Mesodermal cell (in vitro differentiated cells): ENCODE results near the gene PWWP2B.

Source experiments
- H3K27ac ChIP-seq: 2 replicates; pipeline ENCODE4 v1.7.0; 2013; ENCODE audit warnings: mild to moderate bottlenecking, low read depth, low read length, moderate library complexity; ENCODE audit not compliant: severe bottlenecking
- H3K36me3 ChIP-seq: 2 replicates; pipeline ENCODE4 v1.7.1; 2013; ENCODE audit warnings: mild to moderate bottlenecking, low read length, moderate library complexity; ENCODE audit not compliant: control insufficient read depth, insufficient read depth
- H3K4me1 ChIP-seq: one replicate; pipeline ENCODE4 v1.7.1; 2013; ENCODE audit warnings: mild to moderate bottlenecking, low read length; ENCODE audit not compliant: insufficient read depth, control insufficient read depth, poor library complexity, severe bottlenecking
- H3K4me3 ChIP-seq: 2 replicates; pipeline ENCODE4 v1.7.0; 2013; ENCODE audit warnings: low read length, control low read depth, mild to moderate bottlenecking; ENCODE audit not compliant: insufficient read depth, poor library complexity, severe bottlenecking; ENCODE audit errors: extremely low read depth
- H3K9me3 ChIP-seq: 2 replicates; pipeline ENCODE4 v1.7.1; 2013; ENCODE audit warnings: mild to moderate bottlenecking, low read length, moderate library complexity; ENCODE audit not compliant: control insufficient read depth
- WGBS, 2 experiments: methylation state at CpG; one replicate each; pipeline ENCODE4 v1.1.5; 2013; ENCODE audit warnings: missing lambda C conversion rate in 2 of 2; ENCODE audit not compliant: insufficient coverage in 2 of 2; 5-methylcytosine and 5-hydroxymethylcytosine counted together

Gene PWWP2B

GRCh38 chr10:132409667-132410028, 12.6 kb downstream of the PWWP2B start:
- no peak overlapping the region for H3K27ac ChIP-seq
- WGBS, 2 experiments: 76 to 89% methylated on average over 4 of the region's 4 CpGs
- H3K36me3 ChIP-seq: peaks cover 23% of the 10 kb centered on the region
- H3K9me3 ChIP-seq: no peaks in the 10 kb centered on the region
- peaks cover 37% of the 10 kb centered on the region for H3K4me1 ChIP-seq
- H3K4me3 ChIP-seq: no peak overlapping the region

GRCh38 chr10:132410056-132410778, 13.2 kb downstream of the PWWP2B start:
- 96 to 98% methylated on average over 21 to 26 of the region's 28 CpGs for WGBS, 2 experiments
- H3K27ac ChIP-seq: no peak overlapping the region
- no peaks in the 10 kb centered on the region for H3K9me3 ChIP-seq
- peaks cover 43% of the 10 kb centered on the region for H3K4me1 ChIP-seq
- no peak overlapping the region for H3K4me3 ChIP-seq
- H3K36me3 ChIP-seq: peaks cover 19% of the 10 kb centered on the region

- peaks cover 15% of the 10 kb centered on the region for H3K36me3 ChIP-seq
- peak overlapping the region; percentile 80 for H3K27ac ChIP-seq
- WGBS, 2 experiments: 95 to 97% methylated on average over 15 to 27 of the region's 28 CpGs
- no peak overlapping the region for H3K4me3 ChIP-seq
- peaks cover 43% of the 10 kb centered on the region for H3K4me1 ChIP-seq
- H3K9me3 ChIP-seq: no peaks in the 10 kb centered on the region
Measured at GRCh38 chr10:132410779-132411532, 14.0 kb downstream of the PWWP2B start.

- H3K4me1 ChIP-seq: peaks cover 43% of the 10 kb centered on the region
Measured at GRCh38 chr10:132411561-132412253, 14.7 kb downstream of the PWWP2B start.

GRCh38 chr10:132412316-132413192, 15.6 kb downstream of the PWWP2B start:
- Histone ChIP-seq H3K36me3 (peaks cover 1% of the 10 kb centered on the region), H3K9me3 (no peaks in the 10 kb centered on the region), H3K4me1 (peaks cover 43% of the 10 kb centered on the region), H3K4me3 (no peak overlapping the region), H3K27ac (peak overlapping the region; percentile 80)
- WGBS, 2 experiments: 92 to 97% methylated on average over 20 to 23 of the region's 29 CpGs

More at GRCh38 chr10:132411561-132412253, 14.7 kb downstream of the PWWP2B start:
- peak overlapping the region; percentile 80 for H3K27ac ChIP-seq
- H3K36me3 ChIP-seq: peaks cover 8% of the 10 kb centered on the region
- H3K4me3 ChIP-seq: no peak overlapping the region
- H3K9me3 ChIP-seq: no peaks in the 10 kb centered on the region
- WGBS, 2 experiments: 68 to 82% methylated on average over 18 to 21 of the region's 23 CpGs

- 91 to 93% methylated on average over 21 to 26 of the region's 32 CpGs for WGBS, 2 experiments
- peaks cover 4% of the 10 kb centered on the region for H3K36me3 ChIP-seq
- H3K9me3 ChIP-seq: no peaks in the 10 kb centered on the region
- H3K27ac ChIP-seq: peak overlapping the region; percentile 79
- H3K4me3 ChIP-seq: no peak overlapping the region
- peaks cover 48% of the 10 kb centered on the region for H3K4me1 ChIP-seq
Measured at GRCh38 chr10:132413226-132414205, 16.5 kb downstream of the PWWP2B start.

GRCh38 chr10:132414402-132415016, 17.5 kb downstream of the PWWP2B start:
- H3K36me3 ChIP-seq: peaks cover 4% of the 10 kb centered on the region
- WGBS, 2 experiments: 92 to 96% methylated on average over 18 to 20 of the region's 21 CpGs
- H3K4me3 ChIP-seq: no peak overlapping the region
- peak overlapping the region; percentile 79 for H3K27ac ChIP-seq
- no peaks in the 10 kb centered on the region for H3K9me3 ChIP-seq
- H3K4me1 ChIP-seq: peaks cover 47% of the 10 kb centered on the region

GRCh38 chr10:132415255-132415654, 18.3 kb downstream of the PWWP2B start:
- peaks cover 47% of the 10 kb centered on the region for H3K4me1 ChIP-seq
- peaks cover 4% of the 10 kb centered on the region for H3K36me3 ChIP-seq
- H3K4me3 ChIP-seq: no peak overlapping the region

GRCh38 chr10:132415956-132416355, 19.0 kb downstream of the PWWP2B start:
- Histone ChIP-seq H3K9me3 (no peaks in the 10 kb centered on the region), H3K4me1 (peaks cover 47% of the 10 kb centered on the region), H3K4me3 (no peak overlapping the region), H3K36me3 (peaks cover 4% of the 10 kb centered on the region), H3K27ac (no peak overlapping the region)
- 90 to 91% methylated on average over 15 to 16 of the region's 22 CpGs for WGBS, 2 experiments

More at GRCh38 chr10:132415255-132415654, 18.3 kb downstream of the PWWP2B start:
- Histone ChIP-seq H3K27ac (no peak overlapping the region), H3K9me3 (no peaks in the 10 kb centered on the region)
- 93 to 94% methylated on average over 5 of the region's 5 CpGs for WGBS, 2 experiments
